OCI-LY7 (cell line): ENCODE measurements around the gene PHACTR1. TPM values are rescaled to one million over a fixed set of nuclear protein-coding genes. Genes with fewer than 3 reads are reported as not detected.

ENCODE experiments used
- BruUV-seq: library from RNA; stranded (reverse); fragments of 400-500 nt; replicated peaks from 2 replicates; lab custom pipeline; 2021; lab: Mats Ljungman, UMichigan
- CTCF ChIA-PET: fragments of 300-600 bp; sonication (Branson Sonifier 250); formaldehyde crosslinking; loops from one replicate; lab custom pipeline; 2022; ENCODE audit warnings: antibody characterized with exemption; ENCODE audit not compliant: unreplicated experiment; lab: Charles Lee
- POLR2A ChIA-PET: fragments of 300-600 bp; sonication (Branson Sonifier 250); formaldehyde crosslinking; loops from one replicate; lab custom pipeline; 2022; ENCODE audit warnings: antibody characterized with exemption; lab: Charles Lee
- DNase-seq: peaks from one replicate; pipeline ENCODE4 v3.0.0-alpha.2; 2015; ENCODE audit warnings: low spot score
- H2AFZ ChIP-seq: fragments of 200-600 bp; sonication (generic), shearing (Covaris generic); 2 replicates; pipeline ENCODE4 v1.6.1; 2014; ENCODE audit warnings: mild to moderate bottlenecking, antibody characterized with exemption, low read length, moderate library complexity
- H3K27ac ChIP-seq: fragments of 200-600 bp; sonication (generic); 2 replicates; pipeline ENCODE4 v1.5.1; 2014; ENCODE audit warnings: mixed run types, low read depth, mild to moderate bottlenecking, moderate library complexity, low read length, inconsistent platforms; ENCODE audit not compliant: poor library complexity, severe bottlenecking
- H3K36me3 ChIP-seq: fragments of 200-600 bp; sonication (generic); 2 replicates; pipeline ENCODE4 v1.6.1; 2014; ENCODE audit warnings: mild to moderate bottlenecking, antibody characterized with exemption, low read length, moderate library complexity, mixed read lengths; ENCODE audit not compliant: insufficient read depth
- H3K4me1 ChIP-seq: fragments of 200-600 bp; sonication (generic); 2 replicates; pipeline ENCODE4 v1.5.1; 2014; ENCODE audit warnings: mild to moderate bottlenecking, low read length; ENCODE audit not compliant: insufficient read depth, poor library complexity, severe bottlenecking
- H3K4me2 ChIP-seq: fragments of 200-600 bp; sonication (generic); 2 replicates; pipeline ENCODE4 v1.6.1; 2014; ENCODE audit warnings: mild to moderate bottlenecking, low read length
- H3K4me3 ChIP-seq: fragments of 200-600 bp; sonication (generic); 2 replicates; pipeline ENCODE4 v1.5.1; 2014; ENCODE audit warnings: mild to moderate bottlenecking, low read depth, low read length; ENCODE audit not compliant: poor library complexity, severe bottlenecking
- H3K79me2 ChIP-seq: fragments of 200-600 bp; sonication (generic); 2 replicates; pipeline ENCODE4 v1.6.1; 2016; ENCODE audit warnings: low read depth, mild to moderate bottlenecking, low read length, moderate library complexity, mixed read lengths; ENCODE audit not compliant: insufficient read depth
- H3K9me2 ChIP-seq: fragments of 200-600 bp; sonication (generic); 2 replicates; pipeline ENCODE4 v1.6.1; 2016; ENCODE audit warnings: mild to moderate bottlenecking, low read length, mixed read lengths; ENCODE audit not compliant: insufficient read depth
- H3K9me3 ChIP-seq: fragments of 200-600 bp; sonication (generic); 2 replicates; pipeline ENCODE4 v1.6.1; 2014; ENCODE audit warnings: mild to moderate bottlenecking, mixed run types, low read length, mixed read lengths
- H4K20me1 ChIP-seq: fragments of 200-600 bp; sonication (generic); 2 replicates; pipeline ENCODE4 v1.6.1; 2014; ENCODE audit warnings: mild to moderate bottlenecking, antibody characterized with exemption, low read length, moderate library complexity, mixed read lengths; ENCODE audit not compliant: insufficient read depth
- CTCF ChIP-seq: fragments of 200-600 bp; sonication (generic); conservative IDR thresholded peaks from 2 replicates; pipeline ENCODE4 v1.5.1; 2014; ENCODE audit warnings: mild to moderate bottlenecking, antibody characterized with exemption, low read length, moderate library complexity, mixed read lengths
- EZH2phosphoT487 ChIP-seq: fragments of 200-600 bp; sonication (generic); IDR thresholded peaks from 2 replicates; pipeline ENCODE4 v1.6.1; 2018; ENCODE audit warnings: low read depth, borderline replicate concordance, mild to moderate bottlenecking, mixed run types, antibody characterized with exemption, low read length, moderate library complexity, mixed read lengths
- intact Hi-C: fragments of 100-400 bp; cut with micrococcal nuclease; formaldehyde crosslinking; loops from one replicate; pipeline ENCODE4 v1.10.0; 2022; ENCODE audit not compliant: unreplicated experiment
- total RNA-seq, 2 experiments: library from RNA; depleted of rRNA in 1 of 2; stranded (reverse); fragments of >200 nt in 1 of 2; shearing (Covaris generic) in 1 of 2; gene quantifications; 2 replicates each; pipeline ENCODE4 v1.2.3, GENCODE V29; 2014 to 2022

Gene PHACTR1
- total RNA-seq, 2 experiments from 2014 or later = 25.1 to 46.6 TPM

- no peaks in the 10 kb centered on the region for H3K9me2 ChIP-seq
- POLR2A ChIA-PET = no interaction called here
- H3K4me1 ChIP-seq = no peaks in the 10 kb centered on the region
- no peak overlapping the region for H3K4me3 ChIP-seq
- CTCF ChIA-PET = no interaction called here
- no TSS peak for BruUV-seq
- TF ChIP-seq CTCF = no peak
- TF ChIP-seq EZH2phosphoT487 = no peak
- no peak overlapping the region for H3K4me2 ChIP-seq
- no peaks in the 10 kb centered on the region for H3K79me2 ChIP-seq
- no peaks in the 10 kb centered on the region for H3K9me3 ChIP-seq
- intact Hi-C loops = no loop called here
- DNase-seq = no peak
- no peaks in the 10 kb centered on the region for H3K36me3 ChIP-seq
- no peak overlapping the region for H3K27ac ChIP-seq
- H4K20me1 ChIP-seq = no peaks in the 10 kb centered on the region
- no peak overlapping the region for H2AFZ ChIP-seq
Measured at GRCh38 chr6:12804952-12805645, 88.5 kb downstream of the PHACTR1 start.

- TF ChIP-seq EZH2phosphoT487 (no peak), CTCF (no peak)
- Histone ChIP-seq H3K27ac (no peak overlapping the region), H4K20me1 (no peaks in the 10 kb centered on the region), H3K9me3 (no peaks in the 10 kb centered on the region), H3K4me2 (no peak overlapping the region), H3K4me3 (no peak overlapping the region), H3K79me2 (no peaks in the 10 kb centered on the region), H2AFZ (no peak overlapping the region), H3K4me1 (no peaks in the 10 kb centered on the region), H3K36me3 (no peaks in the 10 kb centered on the region), H3K9me2 (no peaks in the 10 kb centered on the region)
- no TSS peak for BruUV-seq
- ChIA-PET CTCF (no interaction called here), POLR2A (interaction anchor here (1.0 kb wide), 1 partner anchor 18 kb away, joined by 7 read pairs; no protein-coding TSS in a partner anchor)
- intact Hi-C loops = no loop called here
- DNase-seq = no peak
Measured at GRCh38 chr6:12806136-12806535, 89.6 kb downstream of the PHACTR1 start.

GRCh38 chr6:12806796-12807195 is 90.2 kb downstream of the PHACTR1 start:
- Histone ChIP-seq H3K79me2 (no peaks in the 10 kb centered on the region), H3K4me2 (no peak overlapping the region), H3K9me3 (no peaks in the 10 kb centered on the region), H3K27ac (no peak overlapping the region), H4K20me1 (no peaks in the 10 kb centered on the region), H3K36me3 (no peaks in the 10 kb centered on the region), H3K4me1 (no peaks in the 10 kb centered on the region), H3K4me3 (no peak overlapping the region), H3K9me2 (no peaks in the 10 kb centered on the region), H2AFZ (no peak overlapping the region)
- intact Hi-C loops = no loop called here
- no peak for DNase-seq
- TF ChIP-seq CTCF = no peak
- TF ChIP-seq EZH2phosphoT487 = no peak
- ChIA-PET CTCF (no interaction called here), POLR2A (interaction anchor here (1.0 kb wide), 1 partner anchor 17 kb away, joined by 7 read pairs; no protein-coding TSS in a partner anchor)
- BruUV-seq = no TSS peak
